ENCODE measurements around the gene RBMS3. TPM values are rescaled to one million over a fixed set of nuclear protein-coding genes. Genes with fewer than 3 reads are reported as not detected.
"Not testable (repeated sequence)": the region's sequence is repeated elsewhere in the genome, so short reads cannot be mapped to it uniquely, and the experiment has no call there.

Gene RBMS3
- total RNA-seq, 4 donors from 2014 or later = 116 to 171 (median 152) TPM

- Histone ChIP-seq H3K9me3 (no peaks in the 10 kb centered on the region), H3K4me3 (replicated peaks in 1 of 3) (no peak overlapping the region), H3K36me3 (no peaks in the 10 kb centered on the region), H3K27ac (no peak overlapping the region), H3K4me1 (peaks cover 32 to 58% of the 10 kb centered on the region in 2 donors), H3K27me3 (no peaks in the 10 kb centered on the region)
- TF ChIP-seq CTCF (IDR thresholded peaks at IDR 0.05) (no peak), POLR2A (IDR thresholded peaks at IDR 0.05) (no peak)
- intact Hi-C loops (cut with DNase I) = loop anchor here (10.0 kb wide), 1 partner anchor 249 kb away; no protein-coding TSS in a partner anchor
- DNase-seq = no peak
- WGBS, 2 donors = 92 to 97% methylated on average over 4 of the region's 4 CpGs
Measured at GRCh38 chr3:29516164-29516563, 235.3 kb downstream of the RBMS3 start.

- Histone ChIP-seq H3K9me3 (no peaks in the 10 kb centered on the region), H3K27ac (no peak overlapping the region), H3K36me3 (no peaks in the 10 kb centered on the region), H3K4me1 (peaks cover 21 to 42% of the 10 kb centered on the region in 2 donors), H3K27me3 (no peaks in the 10 kb centered on the region), H3K4me3 (replicated peaks in 1 of 3) (no peak overlapping the region)
- TF ChIP-seq POLR2A (IDR thresholded peaks at IDR 0.05) (no peak), CTCF (IDR thresholded peaks at IDR 0.05) (no peak)
- intact Hi-C loops (cut with DNase I) = no loop called here
- no peak for DNase-seq
- WGBS, 2 donors = 90 to 91% methylated on average over 3 of the region's 3 CpGs
Measured at GRCh38 chr3:29520764-29521163, 239.9 kb downstream of the RBMS3 start.

- no peak for DNase-seq
- no peak overlapping the region for H3K4me3 ChIP-seq (replicated peaks in 1 of 3)
- 82 to 94% methylated on average over 1 of the region's 1 CpG for WGBS, 2 donors
- no peaks in the 10 kb centered on the region for H3K9me3 ChIP-seq
- peak overlapping the region in 2 of 3 donors; percentile 27 to 30 for H3K27ac ChIP-seq
- H3K27me3 ChIP-seq = no peaks in the 10 kb centered on the region
- H3K4me1 ChIP-seq = peaks cover 22 to 40% of the 10 kb centered on the region in 2 donors
- H3K36me3 ChIP-seq = no peaks in the 10 kb centered on the region
- TF ChIP-seq POLR2A (IDR thresholded peaks at IDR 0.05) = no peak
- TF ChIP-seq CTCF (IDR thresholded peaks at IDR 0.05) = no peak
- intact Hi-C loops (cut with DNase I) = no loop called here
Measured at GRCh38 chr3:29521293-29521692, 240.4 kb downstream of the RBMS3 start.

GRCh38 chr3:29521751-29522150 lies 240.9 kb downstream of the RBMS3 start:
- no peak overlapping the region for H3K4me3 ChIP-seq (replicated peaks in 1 of 3)
- DNase-seq = no peak
- H3K9me3 ChIP-seq = no peaks in the 10 kb centered on the region
- peaks cover 22 to 41% of the 10 kb centered on the region in 2 donors for H3K4me1 ChIP-seq
- 83 to 86% methylated on average over 2 of the region's 2 CpGs for WGBS, 2 donors
- peak overlapping the region in 1 of 3 donors; percentile 30 for H3K27ac ChIP-seq
- no peaks in the 10 kb centered on the region for H3K27me3 ChIP-seq
- H3K36me3 ChIP-seq = no peaks in the 10 kb centered on the region
- intact Hi-C loops (cut with DNase I) = no loop called here
- no peak for TF ChIP-seq POLR2A (IDR thresholded peaks at IDR 0.05)
- no peak for TF ChIP-seq CTCF (IDR thresholded peaks at IDR 0.05)

GRCh38 chr3:29524433-29524832 lies 243.6 kb downstream of the RBMS3 start:
- DNase-seq; H3K9me3 ChIP-seq; H3K4me3 ChIP-seq (replicated peaks in 1 of 3); H3K27me3 ChIP-seq; H3K36me3 ChIP-seq; intact Hi-C loops (cut with DNase I): not testable (repeated sequence)
- peak overlapping the region; percentile 54 to 80 (median 68) for H3K27ac ChIP-seq
- H3K4me1 ChIP-seq = peaks cover 22 to 50% of the 10 kb centered on the region in 2 donors
- 92 to 97% methylated on average over 10 of the region's 10 CpGs for WGBS, 2 donors

Measured in thyroid gland (tissue), 4 donors.